Measurements from ENCODE around the gene CASK.

- TF ChIP-seq CTCF (conservative IDR thresholded peaks at IDR 0.05 in 1 of 2, IDR thresholded peaks at IDR 0.05 in 1 of 2; ENCODE audit: low read depth in 1 of 2, low read length in 2 of 2) (no peak), EZH2 (IDR thresholded peaks at IDR 0.05; ENCODE audit: low read length, missing control alignments) (no peak)
Observed at GRCh38 chrX:41519468-41519867, 403.9 kb downstream of the CASK start.

Measured in fibroblast of lung (primary cell).